Mucosa of rectum (tissue), 2 donors: ENCODE measurements around the gene SOX14.

Experiments
- H3K27ac ChIP-seq, 2 donors: one replicate each; pipeline ENCODE4 v1.7.0; 2013; ENCODE audit warnings: inconsistent platforms in 2 of 2, low read depth in 2 of 2, low read length in 2 of 2
- H3K27me3 ChIP-seq, 2 donors: one replicate each; pipeline ENCODE4 v1.7.0; 2013; ENCODE audit warnings: low read length in 2 of 2; ENCODE audit not compliant: control insufficient read depth in 2 of 2, insufficient read depth in 2 of 2
- H3K36me3 ChIP-seq, 2 donors: one replicate each; pipeline ENCODE4 v1.7.0; 2013; ENCODE audit warnings: low read length in 2 of 2; ENCODE audit not compliant: control insufficient read depth in 2 of 2, insufficient read depth in 2 of 2
- H3K4me1 ChIP-seq, 2 donors: one replicate each; pipeline ENCODE4 v1.7.0; 2013; ENCODE audit warnings: low read length in 2 of 2, mild to moderate bottlenecking in 1 of 2; ENCODE audit not compliant: control insufficient read depth in 2 of 2, insufficient read depth in 2 of 2
- H3K4me3 ChIP-seq, 2 donors: one replicate each; pipeline ENCODE4 v1.7.0; 2013; ENCODE audit warnings: low read length in 2 of 2
- H3K9ac ChIP-seq, 2 donors: one replicate each; pipeline ENCODE4 v1.7.0; 2013; ENCODE audit warnings: low read length in 2 of 2, low read depth in 1 of 2, mild to moderate bottlenecking in 1 of 2
- H3K9me3 ChIP-seq, 2 donors: one replicate each; pipeline ENCODE4 v1.7.0; 2013; ENCODE audit warnings: low read length in 2 of 2; ENCODE audit not compliant: control insufficient read depth in 2 of 2
- donor health status: healthy.
- donor health status: Normal muscosa, but diverticular disease.

Gene SOX14

GRCh38 chr3:137761563-137762503, 2.3 kb upstream of the SOX14 start:
- no peaks in the 10 kb centered on the region for H3K36me3 ChIP-seq
- H3K27ac ChIP-seq = no peak overlapping the region
- no peak overlapping the region for H3K9ac ChIP-seq
- H3K4me1 ChIP-seq = no peaks in the 10 kb centered on the region
- H3K27me3 ChIP-seq = peaks cover 38 to 60% of the 10 kb centered on the region in 2 donors
- H3K4me3 ChIP-seq = no peak overlapping the region
- H3K9me3 ChIP-seq = no peaks in the 10 kb centered on the region

GRCh38 chr3:137762674-137763593, 1.2 kb upstream of the SOX14 start:
- Histone ChIP-seq H3K36me3 (no peaks in the 10 kb centered on the region), H3K27me3 (peaks cover 49 to 71% of the 10 kb centered on the region in 2 donors), H3K9ac (no peak overlapping the region), H3K4me1 (no peaks in the 10 kb centered on the region), H3K9me3 (no peaks in the 10 kb centered on the region), H3K27ac (no peak overlapping the region), H3K4me3 (peak overlapping the region in 1 of 2 donors; percentile 28)

- Histone ChIP-seq H3K27me3 (peaks cover 55 to 76% of the 10 kb centered on the region in 2 donors), H3K36me3 (no peaks in the 10 kb centered on the region), H3K9ac (no peak overlapping the region), H3K9me3 (no peaks in the 10 kb centered on the region), H3K4me1 (no peaks in the 10 kb centered on the region), H3K27ac (no peak overlapping the region), H3K4me3 (peak overlapping the region in 1 of 2 donors; percentile 28)
Measured at GRCh38 chr3:137763594-137763938, 549 bp upstream of the SOX14 start.

GRCh38 chr3:137764563-137765309, 621 bp downstream of the SOX14 start:
- Histone ChIP-seq H3K4me3 (no peak overlapping the region), H3K9ac (no peak overlapping the region), H3K4me1 (no peaks in the 10 kb centered on the region), H3K27ac (no peak overlapping the region), H3K27me3 (peaks cover 66 to 87% of the 10 kb centered on the region in 2 donors), H3K9me3 (no peaks in the 10 kb centered on the region), H3K36me3 (no peaks in the 10 kb centered on the region)

GRCh38 chr3:137765310-137766033, 1.4 kb downstream of the SOX14 start:
- no peaks in the 10 kb centered on the region for H3K36me3 ChIP-seq
- no peaks in the 10 kb centered on the region for H3K9me3 ChIP-seq
- H3K27me3 ChIP-seq = peaks cover 66 to 90% of the 10 kb centered on the region in 2 donors
- no peak overlapping the region for H3K27ac ChIP-seq
- H3K9ac ChIP-seq = no peak overlapping the region
- no peaks in the 10 kb centered on the region for H3K4me1 ChIP-seq
- H3K4me3 ChIP-seq = no peak overlapping the region

- H3K9me3 ChIP-seq = no peaks in the 10 kb centered on the region
- no peak overlapping the region for H3K27ac ChIP-seq
- no peak overlapping the region for H3K4me3 ChIP-seq
- no peak overlapping the region for H3K9ac ChIP-seq
- H3K4me1 ChIP-seq = no peaks in the 10 kb centered on the region
- H3K36me3 ChIP-seq = no peaks in the 10 kb centered on the region
- H3K27me3 ChIP-seq = peaks cover 69 to 89% of the 10 kb centered on the region in 2 donors
Measured at GRCh38 chr3:137766041-137766875, 2.1 kb downstream of the SOX14 start.

GRCh38 chr3:137766876-137767537, 2.9 kb downstream of the SOX14 start:
- Histone ChIP-seq H3K9me3 (no peaks in the 10 kb centered on the region), H3K27ac (no peak overlapping the region), H3K9ac (no peak overlapping the region), H3K4me1 (no peaks in the 10 kb centered on the region), H3K36me3 (no peaks in the 10 kb centered on the region), H3K27me3 (peaks cover 70 to 87% of the 10 kb centered on the region in 2 donors), H3K4me3 (no peak overlapping the region)

- H3K4me1 ChIP-seq = no peaks in the 10 kb centered on the region
Measured at GRCh38 chr3:137767538-137768360, 3.6 kb downstream of the SOX14 start.

More at GRCh38 chr3:137767538-137768360, 3.6 kb downstream of the SOX14 start:
- H3K27ac ChIP-seq = no peak overlapping the region
- H3K9ac ChIP-seq = no peak overlapping the region
- H3K27me3 ChIP-seq = peaks cover 71 to 87% of the 10 kb centered on the region in 2 donors
- peak overlapping the region; percentile 30 to 52 for H3K4me3 ChIP-seq
- H3K9me3 ChIP-seq = no peaks in the 10 kb centered on the region
- H3K36me3 ChIP-seq = no peaks in the 10 kb centered on the region
